B cell (primary cell): ENCODE data around the gene MARCHF3. TPM values are rescaled to one million over a fixed set of nuclear protein-coding genes. Genes with fewer than 3 reads are reported as not detected.

Experiments
- ATAC-seq: fragments of 200-7000 bp; cut with Tn5 transposase; one replicate; pipeline ENCODE4 v1.10.0; 2021; ENCODE audit warnings: low read depth, mild to moderate bottlenecking, moderate number of reproducible peaks, moderate library complexity
- CTCF ChIA-PET: fragments of 350-600 bp; sonication (Branson Sonifier 250); formaldehyde crosslinking; loops from one replicate; lab custom pipeline; 2021; ENCODE audit warnings: antibody characterized with exemption, inconsistent platforms; lab: Charles Lee
- POLR2A ChIA-PET: fragments of 350-600 bp; sonication (Branson Sonifier 250); formaldehyde crosslinking; loops from one replicate; lab custom pipeline; 2021; ENCODE audit warnings: antibody characterized with exemption; lab: Charles Lee
- DNase-seq: peaks from one replicate; pipeline ENCODE4 v3.0.0; 2013
- H2AFZ ChIP-seq: 2 replicates; pipeline ENCODE4 v1.6.1; 2012; ENCODE audit warnings: mild to moderate bottlenecking, low read depth, low read length; ENCODE audit not compliant: insufficient read depth, poor library complexity, severe bottlenecking
- H3K27ac ChIP-seq, 2 donors: 1 replicate in 1 of 2; 2 replicates in 1 of 2; pipeline ENCODE4 v1.5.1; 2012 to 2013; ENCODE audit warnings: low read length in 2 of 2, mild to moderate bottlenecking in 2 of 2, moderate library complexity in 1 of 2
- H3K27me3 ChIP-seq, 4 experiments: fragments of 200-600 bp in 1 of 4; sonication (generic) in 1 of 4; replicated peaks in 1 of 4; 1 replicate in 2 of 4; 2 replicates in 2 of 4; pipeline versions ENCODE4 v1.6.1 to v1.7.0; 2013 to 2016; ENCODE audit warnings: low read length in 3 of 4, mild to moderate bottlenecking in 2 of 4, mixed read lengths in 1 of 4, moderate library complexity in 1 of 4; ENCODE audit not compliant: insufficient read depth in 4 of 4, control insufficient read depth in 3 of 4; ENCODE audit errors: control extremely low read depth in 1 of 4
- H3K36me3 ChIP-seq, 2 experiments: replicated peaks in 1 of 2; 1 replicate in 1 of 2; 2 replicates in 1 of 2; pipeline versions ENCODE4 v1.6.1 to v1.7.1; 2013; ENCODE audit warnings: low read length in 1 of 2; ENCODE audit not compliant: insufficient read depth in 2 of 2, control insufficient read depth in 1 of 2; ENCODE audit errors: control extremely low read depth in 1 of 2, extremely low read depth in 1 of 2
- H3K4me1 ChIP-seq, 2 donors: fragments of 200-600 bp in 1 of 2; sonication (generic) in 1 of 2; 1 replicate in 1 of 2; 2 replicates in 1 of 2; pipeline versions ENCODE4 v1.5.1 to v1.6.1; 2013 to 2017; ENCODE audit warnings: low read length in 2 of 2; ENCODE audit not compliant: control insufficient read depth in 2 of 2, insufficient read depth in 2 of 2
- H3K4me2 ChIP-seq: replicated peaks from 2 replicates; pipeline ENCODE3; 2012; ENCODE audit warnings: mild to moderate bottlenecking, low read depth, low read length; ENCODE audit not compliant: poor library complexity, severe bottlenecking
- H3K4me3 ChIP-seq, 5 experiments: fragments of 200-600 bp in 1 of 5; sonication (generic) in 1 of 5; 1 replicate in 3 of 5; 2 replicates in 2 of 5; pipeline versions ENCODE4 v1.5.1 to v1.7.0; 2011 to 2016; ENCODE audit warnings: low read length in 4 of 5, mild to moderate bottlenecking in 4 of 5, low read depth in 2 of 5, control low read depth in 1 of 5, moderate library complexity in 1 of 5; ENCODE audit not compliant: insufficient read depth in 1 of 5; ENCODE audit errors: control extremely low read depth in 1 of 5, extremely low read depth in 1 of 5
- H3K79me2 ChIP-seq: fragments of 200-600 bp; sonication (generic); one replicate; pipeline ENCODE4 v1.6.0; 2016; ENCODE audit warnings: low read length; ENCODE audit not compliant: control insufficient read depth, insufficient read depth
- H3K9ac ChIP-seq: fragments of 200-600 bp; sonication (generic); 2 replicates; pipeline ENCODE4 v1.6.1; 2017; ENCODE audit warnings: mild to moderate bottlenecking, low read length, moderate library complexity
- H3K9me3 ChIP-seq, 3 donors: one replicate each; pipeline versions ENCODE4 v1.6.1 to v1.7.1; 2013; ENCODE audit warnings: low read length in 2 of 3; ENCODE audit not compliant: control insufficient read depth in 2 of 3, insufficient read depth in 1 of 3; ENCODE audit errors: control extremely low read depth in 1 of 3
- H4K20me1 ChIP-seq: 2 replicates; pipeline ENCODE4 v1.6.0; 2012; ENCODE audit warnings: mild to moderate bottlenecking, low read length; ENCODE audit not compliant: insufficient read depth, control insufficient read depth, poor library complexity, severe bottlenecking
- H3K27ac Mint-ChIP-seq: one replicate; pipeline ENCODE4 v1.8.0; 2021; ENCODE audit warnings: mixed read lengths
- H3K27me3 Mint-ChIP-seq: one replicate; pipeline ENCODE4 v1.8.0; 2021; ENCODE audit warnings: mixed read lengths
- H3K4me1 Mint-ChIP-seq: one replicate; pipeline ENCODE4 v1.8.0; 2021; ENCODE audit warnings: mixed read lengths
- H3K4me3 Mint-ChIP-seq: one replicate; pipeline ENCODE4 v1.8.0; 2021; ENCODE audit warnings: mixed read lengths
- H3K9me3 Mint-ChIP-seq: one replicate; pipeline ENCODE4 v1.8.0; 2022; ENCODE audit warnings: mixed read lengths; ENCODE audit not compliant: insufficient read depth
- EZH2 ChIP-seq: IDR thresholded peaks from 2 replicates; pipeline ENCODE4 v1.6.1; 2012; ENCODE audit warnings: borderline replicate concordance, low read depth, mild to moderate bottlenecking, moderate library complexity, low read length; ENCODE audit not compliant: insufficient read depth, poor library complexity, severe bottlenecking
- WGBS: methylation state at CpG from one replicate; pipeline ENCODE4 v1.1.5; 2013; ENCODE audit warnings: missing lambda C conversion rate; ENCODE audit not compliant: insufficient coverage; 5-methylcytosine and 5-hydroxymethylcytosine counted together
- intact Hi-C: fragments of 100-400 bp; cut with micrococcal nuclease; formaldehyde crosslinking; loops from one replicate; pipeline ENCODE4 v1.10.0; 2022
- polyA plus RNA-seq: library from polyadenylated mRNA; depleted of rRNA; stranded (reverse); fragments of >200 nt; gene quantifications from 2 replicates; pipeline ENCODE4 v1.2.3, GENCODE V29; 2012
- total RNA-seq, 2 donors: library from RNA; stranded (reverse); fragments of 120-200 nt in 1 of 2; gene quantifications; 1 replicate in 1 of 2; 2 replicates in 1 of 2; pipeline versions ENCODE4 v1.2.3 to v1.2.4, GENCODE V29; 2013 to 2022
- TF ChIP-seq, protein P1 (sequence below): fragments of 200-600 bp; IDR thresholded peaks from one replicate; pipeline ENCODE4 v1.8.0; 2022; ENCODE audit warnings: antibody characterized with exemption, mild to moderate bottlenecking

MARCHF3 gene
- total and polyA plus RNA-seq, 2 donors (not counting 1 experiment from before 2014, with no cell fraction given), result 31.6 to 35.0 TPM

- intact Hi-C loops, result loop anchor here (1.0 to 5.0 kb wide), 3 partner anchors 16 to 100 kb away; partner anchors contain the start of genes C5orf63 and MARCHF3
- Histone ChIP-seq H3K9me3 (no peaks in the 10 kb centered on the region), H3K9ac (peak overlapping the region; percentile 43), H3K4me3 (peak overlapping the region in 3 of 5 experiments; percentile 3 to 53 (median 39)), H3K27me3 (no peaks in the 10 kb centered on the region), H2AFZ (peak overlapping the region; percentile 8), H3K4me2 (peak overlapping the region; percentile 68), H4K20me1 (no peaks in the 10 kb centered on the region), H3K79me2 (peaks cover 53% of the 10 kb centered on the region), H3K4me1 (peaks cover 72 to 73% of the 10 kb centered on the region in 2 donors), H3K27ac (peak overlapping the region; percentile 70 to 97), H3K36me3 (no peaks in the 10 kb centered on the region)
- peak overlapping the region; percentile 91 for H3K4me3 Mint-ChIP-seq
- H3K27me3 Mint-ChIP-seq, result no peaks in the 10 kb centered on the region
- H3K9me3 Mint-ChIP-seq, result no peaks in the 10 kb centered on the region
- DNase-seq, result peak; percentile 85
- ChIA-PET CTCF (interaction anchor here (0.7 kb wide), 3 partner anchors 14 to 547 kb away, joined by 3 read pairs; no protein-coding TSS in a partner anchor), POLR2A (interaction anchor here (1.0 kb wide), 1 partner anchor 60 kb away, joined by 3 read pairs; no protein-coding TSS in a partner anchor)
- no peak for TF ChIP-seq EZH2
- TF ChIP-seq, protein P1, sequence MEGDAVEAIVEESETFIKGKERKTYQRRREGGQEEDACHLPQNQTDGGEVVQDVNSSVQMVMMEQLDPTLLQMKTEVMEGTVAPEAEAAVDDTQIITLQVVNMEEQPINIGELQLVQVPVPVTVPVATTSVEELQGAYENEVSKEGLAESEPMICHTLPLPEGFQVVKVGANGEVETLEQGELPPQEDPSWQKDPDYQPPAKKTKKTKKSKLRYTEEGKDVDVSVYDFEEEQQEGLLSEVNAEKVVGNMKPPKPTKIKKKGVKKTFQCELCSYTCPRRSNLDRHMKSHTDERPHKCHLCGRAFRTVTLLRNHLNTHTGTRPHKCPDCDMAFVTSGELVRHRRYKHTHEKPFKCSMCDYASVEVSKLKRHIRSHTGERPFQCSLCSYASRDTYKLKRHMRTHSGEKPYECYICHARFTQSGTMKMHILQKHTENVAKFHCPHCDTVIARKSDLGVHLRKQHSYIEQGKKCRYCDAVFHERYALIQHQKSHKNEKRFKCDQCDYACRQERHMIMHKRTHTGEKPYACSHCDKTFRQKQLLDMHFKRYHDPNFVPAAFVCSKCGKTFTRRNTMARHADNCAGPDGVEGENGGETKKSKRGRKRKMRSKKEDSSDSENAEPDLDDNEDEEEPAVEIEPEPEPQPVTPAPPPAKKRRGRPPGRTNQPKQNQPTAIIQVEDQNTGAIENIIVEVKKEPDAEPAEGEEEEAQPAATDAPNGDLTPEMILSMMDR, result no peak
- peak; percentile 78 for ATAC-seq
- no CpG with 5 or more reads among the region's 4 CpGs for WGBS
- peaks cover 74% of the 10 kb centered on the region for H3K4me1 Mint-ChIP-seq
- H3K27ac Mint-ChIP-seq, result peak overlapping the region; percentile 99
Observed at GRCh38 chr5:126972062-126972895, 58.1 kb downstream of the MARCHF3 start.
